GM12878 (cell line): ENCODE measurements around the gene RFXANK. TPM values are rescaled to one million over a fixed set of nuclear protein-coding genes. Genes with fewer than 3 reads are reported as not detected.
A peak's percentile ranks its signal among the peaks of the same experiment; 100 is the strongest.

ENCODE experiments used
- ATF7 ChIP-seq: fragments of 450-650 bp; IDR thresholded peaks from 2 replicates; pipeline ENCODE4 v1.6.1; 2016; ENCODE audit warnings: low read depth, mild to moderate bottlenecking
- BCL11A ChIP-seq: IDR thresholded peaks from 2 replicates; pipeline ENCODE4 v1.6.1; 2011; ENCODE audit warnings: low read depth, low read length
- CBFB ChIP-seq: IDR thresholded peaks from 2 replicates; pipeline ENCODE4 v1.6.1; 2016; ENCODE audit warnings: antibody characterized with exemption, low read depth
- CREB1 ChIP-seq: IDR thresholded peaks from 2 replicates; pipeline ENCODE4 v1.6.1; 2012; ENCODE audit warnings: low read depth, mild to moderate bottlenecking, inconsistent platforms
- DPF2 ChIP-seq: fragments of 450-650 bp; IDR thresholded peaks from 2 replicates; pipeline ENCODE4 v1.6.1; 2017; ENCODE audit warnings: mild to moderate bottlenecking
- ESRRA ChIP-seq: IDR thresholded peaks from 2 replicates; pipeline ENCODE4 v1.6.1; 2012; ENCODE audit warnings: mild to moderate bottlenecking, low read length, improper control_type of control experiment
- FOXM1 ChIP-seq: IDR thresholded peaks from 2 replicates; pipeline ENCODE4 v1.6.1; 2012; ENCODE audit warnings: low read depth, mild to moderate bottlenecking, inconsistent platforms, low read length, moderate library complexity
- GABPA ChIP-seq: IDR thresholded peaks from 2 replicates; pipeline ENCODE4 v1.6.1; 2014; ENCODE audit warnings: antibody characterized with exemption, low read depth, mild to moderate bottlenecking, inconsistent platforms
- GATAD2B ChIP-seq: fragments of 450-650 bp; conservative IDR thresholded peaks from 2 replicates; pipeline ENCODE4 v1.6.1; 2017; ENCODE audit warnings: low read depth, mild to moderate bottlenecking, moderate library complexity
- HCFC1 ChIP-seq: fragments of 150-350 bp; IDR thresholded peaks from 2 replicates; pipeline ENCODE4 v1.6.1; 2014; ENCODE audit warnings: low read length
- HDAC2 ChIP-seq: fragments of 200-600 bp; sonication (generic); IDR thresholded peaks from 2 replicates; pipeline ENCODE4 v1.6.1; 2017
- HDAC6 ChIP-seq: fragments of 200-600 bp; sonication (generic); IDR thresholded peaks from one replicate; pipeline ENCODE4 v1.8.0; 2017; ENCODE audit warnings: antibody characterized with exemption; ENCODE audit not compliant: unreplicated experiment
- LARP7 ChIP-seq: fragments of 450-650 bp; IDR thresholded peaks from 2 replicates; pipeline ENCODE4 v1.6.1; 2017; ENCODE audit warnings: mild to moderate bottlenecking
- NBN ChIP-seq: fragments of 450-650 bp; IDR thresholded peaks from 2 replicates; pipeline ENCODE4 v1.6.1; 2016
- NFIC ChIP-seq: IDR thresholded peaks from 2 replicates; pipeline ENCODE4 v1.6.1; 2012; ENCODE audit warnings: low read depth, mild to moderate bottlenecking, inconsistent platforms, low read length, moderate library complexity
- POLR2AphosphoS5 ChIP-seq: IDR thresholded peaks from 2 replicates; pipeline ENCODE4 v1.6.1; 2011; ENCODE audit warnings: mild to moderate bottlenecking, low read length, inconsistent platforms
- POU2F2 ChIP-seq: IDR thresholded peaks from 3 replicates; pipeline ENCODE4 v1.6.1; 2011; ENCODE audit warnings: low read depth, mild to moderate bottlenecking, low read length, borderline replicate concordance
- RAD51 ChIP-seq: fragments of 450-650 bp; IDR thresholded peaks from 2 replicates; pipeline ENCODE4 v1.6.1; 2016; ENCODE audit warnings: moderate library complexity, mild to moderate bottlenecking, inconsistent platforms
- RCOR1 ChIP-seq: conservative IDR thresholded peaks from 2 replicates; pipeline ENCODE4 v1.6.1; 2012; ENCODE audit warnings: low read depth, low read length, improper control_type of control experiment
- RUNX3 ChIP-seq: IDR thresholded peaks from 2 replicates; pipeline ENCODE4 v1.6.1; 2012; ENCODE audit warnings: low read length, inconsistent platforms
- SUZ12 ChIP-seq: fragments of 200-600 bp; sonication (generic); IDR thresholded peaks from one replicate; pipeline ENCODE4 v1.6.1; 2018; ENCODE audit warnings: antibody characterized with exemption, mild to moderate bottlenecking; ENCODE audit not compliant: unreplicated experiment
- polyA plus RNA-seq, 11 experiments: library from polyadenylated mRNA; depleted of rRNA in 4 of 11; unstranded in 6 of 11; stranded (reverse) in 5 of 11; fragments of >200 nt; fragmentation: Nextera tagmentation in 4 of 11; fragmentation: Illumina TruSeq in 1 of 11; extraction: Ambion mirVana in 4 of 11; extraction: Trizol in 1 of 11; gene quantifications; 1 replicate in 1 of 11; 2 replicates in 10 of 11; pipeline versions ENCODE4 v1.2.1 to v1.2.3, GENCODE V29; 2011 to 2016; ENCODE audit warnings: inconsistent platforms in 2 of 11, missing spikeins in 2 of 11, low read depth in 1 of 11
- total RNA-seq, 4 experiments: library from RNA; depleted of rRNA in 3 of 4; stranded (reverse); fragments of >200 nt in 3 of 4; fragmentation: Illumina TruSeq in 1 of 4; extraction: Trizol in 1 of 4; gene quantifications; 2 replicates each; pipeline versions ENCODE4 v1.2.1 to v1.2.3, GENCODE V29; 2013 to 2021
- TF ChIP-seq, protein P1 (sequence below): fragments of 450-650 bp; IDR thresholded peaks from 2 replicates; pipeline ENCODE4 v1.6.1; 2017; ENCODE audit warnings: mild to moderate bottlenecking
- TF ChIP-seq, protein P2 (sequence below): fragments of 450-650 bp; IDR thresholded peaks from 2 replicates; pipeline ENCODE4 v1.6.1; 2016; ENCODE audit warnings: mild to moderate bottlenecking
- TF ChIP-seq, protein P3 (sequence below): IDR thresholded peaks from 2 replicates; pipeline ENCODE4 v1.6.1; 2012; ENCODE audit warnings: low read depth, low read length, improper control_type of control experiment
- TF ChIP-seq, protein P4 (sequence below): fragments of 450-650 bp; IDR thresholded peaks from 2 replicates; pipeline ENCODE4 v1.6.1; 2017; ENCODE audit warnings: antibody characterized with exemption, mild to moderate bottlenecking, moderate library complexity

Gene RFXANK
- total and polyA plus RNA-seq, 10 of the 15 experiments (the other 5 are each of a cell fraction or from before 2014, with no cell fraction given), result 70.8 to 125 (median 95.7) TPM

DNA sequence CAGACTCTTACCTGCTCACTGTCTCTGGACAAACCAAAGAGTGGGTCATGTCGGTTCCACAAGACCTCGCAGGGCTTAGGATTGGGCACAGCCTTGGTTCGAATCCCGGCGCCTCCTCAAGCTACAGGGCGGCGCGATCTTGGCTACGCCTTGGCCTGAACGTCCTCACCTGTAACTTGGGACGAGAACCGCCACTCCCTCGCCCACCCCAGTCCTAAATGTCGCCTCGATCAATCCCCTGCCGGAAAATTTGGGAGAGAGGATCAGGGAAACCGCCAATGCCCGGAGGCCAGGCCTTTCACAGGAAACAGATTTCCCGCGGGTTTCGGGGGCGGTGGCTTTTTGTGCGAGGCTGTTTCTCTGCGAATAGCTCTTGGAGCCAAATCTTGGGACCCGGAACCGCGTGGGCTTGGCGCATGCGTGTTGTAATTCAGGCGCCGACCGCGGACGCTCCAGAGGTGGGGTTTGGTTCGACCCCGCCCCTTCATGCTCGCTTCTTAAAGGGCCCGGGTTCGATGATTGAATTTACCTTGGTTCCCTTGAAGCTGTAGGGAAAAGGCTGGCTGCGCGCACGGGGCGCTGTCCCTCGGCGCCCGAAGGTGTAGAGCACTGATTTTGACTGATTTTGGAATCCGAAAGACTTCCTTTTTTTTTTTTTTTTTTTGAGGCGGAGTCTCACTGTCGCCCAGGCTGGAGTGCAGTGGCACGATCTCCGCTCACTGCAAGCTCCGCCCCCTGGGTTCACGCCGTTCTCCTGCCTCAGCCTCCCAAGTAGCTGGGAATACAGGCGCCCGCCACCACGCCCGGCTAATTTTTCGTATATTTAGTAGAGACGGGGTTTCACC lies 11.2 kb downstream of the RFXANK start, which contains the start of gene NR2C2AP (continued):
- TF ChIP-seq GATAD2B, result peak; percentile 38; the same call in 1 of the 2 replicates
- TF ChIP-seq, protein P1, sequence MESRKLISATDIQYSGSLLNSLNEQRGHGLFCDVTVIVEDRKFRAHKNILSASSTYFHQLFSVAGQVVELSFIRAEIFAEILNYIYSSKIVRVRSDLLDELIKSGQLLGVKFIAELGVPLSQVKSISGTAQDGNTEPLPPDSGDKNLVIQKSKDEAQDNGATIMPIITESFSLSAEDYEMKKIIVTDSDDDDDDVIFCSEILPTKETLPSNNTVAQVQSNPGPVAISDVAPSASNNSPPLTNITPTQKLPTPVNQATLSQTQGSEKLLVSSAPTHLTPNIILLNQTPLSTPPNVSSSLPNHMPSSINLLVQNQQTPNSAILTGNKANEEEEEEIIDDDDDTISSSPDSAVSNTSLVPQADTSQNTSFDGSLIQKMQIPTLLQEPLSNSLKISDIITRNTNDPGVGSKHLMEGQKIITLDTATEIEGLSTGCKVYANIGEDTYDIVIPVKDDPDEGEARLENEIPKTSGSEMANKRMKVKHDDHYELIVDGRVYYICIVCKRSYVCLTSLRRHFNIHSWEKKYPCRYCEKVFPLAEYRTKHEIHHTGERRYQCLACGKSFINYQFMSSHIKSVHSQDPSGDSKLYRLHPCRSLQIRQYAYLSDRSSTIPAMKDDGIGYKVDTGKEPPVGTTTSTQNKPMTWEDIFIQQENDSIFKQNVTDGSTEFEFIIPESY, result peak; percentile 86
- TF ChIP-seq HDAC6, result no peak
- TF ChIP-seq, protein P2, sequence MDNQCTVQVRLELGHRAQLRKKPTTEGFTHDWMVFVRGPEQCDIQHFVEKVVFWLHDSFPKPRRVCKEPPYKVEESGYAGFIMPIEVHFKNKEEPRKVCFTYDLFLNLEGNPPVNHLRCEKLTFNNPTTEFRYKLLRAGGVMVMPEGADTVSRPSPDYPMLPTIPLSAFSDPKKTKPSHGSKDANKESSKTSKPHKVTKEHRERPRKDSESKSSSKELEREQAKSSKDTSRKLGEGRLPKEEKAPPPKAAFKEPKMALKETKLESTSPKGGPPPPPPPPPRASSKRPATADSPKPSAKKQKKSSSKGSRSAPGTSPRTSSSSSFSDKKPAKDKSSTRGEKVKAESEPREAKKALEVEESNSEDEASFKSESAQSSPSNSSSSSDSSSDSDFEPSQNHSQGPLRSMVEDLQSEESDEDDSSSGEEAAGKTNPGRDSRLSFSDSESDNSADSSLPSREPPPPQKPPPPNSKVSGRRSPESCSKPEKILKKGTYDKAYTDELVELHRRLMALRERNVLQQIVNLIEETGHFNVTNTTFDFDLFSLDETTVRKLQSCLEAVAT, result peak; percentile 94
- peak; percentile 52; the same call in 1 of the 2 replicates for TF ChIP-seq CBFB
- no peak for TF ChIP-seq HDAC2
- TF ChIP-seq SUZ12, result no peak
- TF ChIP-seq, protein P3, sequence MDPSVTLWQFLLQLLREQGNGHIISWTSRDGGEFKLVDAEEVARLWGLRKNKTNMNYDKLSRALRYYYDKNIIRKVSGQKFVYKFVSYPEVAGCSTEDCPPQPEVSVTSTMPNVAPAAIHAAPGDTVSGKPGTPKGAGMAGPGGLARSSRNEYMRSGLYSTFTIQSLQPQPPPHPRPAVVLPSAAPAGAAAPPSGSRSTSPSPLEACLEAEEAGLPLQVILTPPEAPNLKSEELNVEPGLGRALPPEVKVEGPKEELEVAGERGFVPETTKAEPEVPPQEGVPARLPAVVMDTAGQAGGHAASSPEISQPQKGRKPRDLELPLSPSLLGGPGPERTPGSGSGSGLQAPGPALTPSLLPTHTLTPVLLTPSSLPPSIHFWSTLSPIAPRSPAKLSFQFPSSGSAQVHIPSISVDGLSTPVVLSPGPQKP, result no peak
- TF ChIP-seq FOXM1, result no peak
- TF ChIP-seq POU2F2, result peak; percentile 31; the same call in 1 of the 3 replicates
- TF ChIP-seq LARP7, result no peak
- TF ChIP-seq BCL11A, result no peak
- TF ChIP-seq ESRRA, result no peak
- TF ChIP-seq HCFC1, result no peak
- no peak for TF ChIP-seq DPF2
- 0 out of 2 replicates have a peak, but pooled peaks have one; percentile 27 for TF ChIP-seq GABPA
- peak; percentile 45; the same call in 1 of the 2 replicates for TF ChIP-seq CREB1
- no peak for TF ChIP-seq NFIC
- peak; percentile 63; the same call in 1 of the 2 replicates for TF ChIP-seq NBN
- no peak for TF ChIP-seq RAD51
- peak; percentile 59 for TF ChIP-seq RUNX3
- TF ChIP-seq ATF7, result no peak
- peak; percentile 48; the same call in 1 of the 2 replicates for TF ChIP-seq POLR2AphosphoS5
- no peak for TF ChIP-seq RCOR1
- TF ChIP-seq, protein P4, sequence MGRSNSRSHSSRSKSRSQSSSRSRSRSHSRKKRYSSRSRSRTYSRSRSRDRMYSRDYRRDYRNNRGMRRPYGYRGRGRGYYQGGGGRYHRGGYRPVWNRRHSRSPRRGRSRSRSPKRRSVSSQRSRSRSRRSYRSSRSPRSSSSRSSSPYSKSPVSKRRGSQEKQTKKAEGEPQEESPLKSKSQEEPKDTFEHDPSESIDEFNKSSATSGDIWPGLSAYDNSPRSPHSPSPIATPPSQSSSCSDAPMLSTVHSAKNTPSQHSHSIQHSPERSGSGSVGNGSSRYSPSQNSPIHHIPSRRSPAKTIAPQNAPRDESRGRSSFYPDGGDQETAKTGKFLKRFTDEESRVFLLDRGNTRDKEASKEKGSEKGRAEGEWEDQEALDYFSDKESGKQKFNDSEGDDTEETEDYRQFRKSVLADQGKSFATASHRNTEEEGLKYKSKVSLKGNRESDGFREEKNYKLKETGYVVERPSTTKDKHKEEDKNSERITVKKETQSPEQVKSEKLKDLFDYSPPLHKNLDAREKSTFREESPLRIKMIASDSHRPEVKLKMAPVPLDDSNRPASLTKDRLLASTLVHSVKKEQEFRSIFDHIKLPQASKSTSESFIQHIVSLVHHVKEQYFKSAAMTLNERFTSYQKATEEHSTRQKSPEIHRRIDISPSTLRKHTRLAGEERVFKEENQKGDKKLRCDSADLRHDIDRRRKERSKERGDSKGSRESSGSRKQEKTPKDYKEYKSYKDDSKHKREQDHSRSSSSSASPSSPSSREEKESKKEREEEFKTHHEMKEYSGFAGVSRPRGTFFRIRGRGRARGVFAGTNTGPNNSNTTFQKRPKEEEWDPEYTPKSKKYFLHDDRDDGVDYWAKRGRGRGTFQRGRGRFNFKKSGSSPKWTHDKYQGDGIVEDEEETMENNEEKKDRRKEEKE, result no peak
